Globus pallidus (tissue), 1 donor: ENCODE results near the gene BPGM.

Experiments used
- DNase-seq: peaks from one replicate; pipeline ENCODE4 v3.0.0-alpha.2; 2015; ENCODE audit warnings: low spot score

Gene BPGM

DNA sequence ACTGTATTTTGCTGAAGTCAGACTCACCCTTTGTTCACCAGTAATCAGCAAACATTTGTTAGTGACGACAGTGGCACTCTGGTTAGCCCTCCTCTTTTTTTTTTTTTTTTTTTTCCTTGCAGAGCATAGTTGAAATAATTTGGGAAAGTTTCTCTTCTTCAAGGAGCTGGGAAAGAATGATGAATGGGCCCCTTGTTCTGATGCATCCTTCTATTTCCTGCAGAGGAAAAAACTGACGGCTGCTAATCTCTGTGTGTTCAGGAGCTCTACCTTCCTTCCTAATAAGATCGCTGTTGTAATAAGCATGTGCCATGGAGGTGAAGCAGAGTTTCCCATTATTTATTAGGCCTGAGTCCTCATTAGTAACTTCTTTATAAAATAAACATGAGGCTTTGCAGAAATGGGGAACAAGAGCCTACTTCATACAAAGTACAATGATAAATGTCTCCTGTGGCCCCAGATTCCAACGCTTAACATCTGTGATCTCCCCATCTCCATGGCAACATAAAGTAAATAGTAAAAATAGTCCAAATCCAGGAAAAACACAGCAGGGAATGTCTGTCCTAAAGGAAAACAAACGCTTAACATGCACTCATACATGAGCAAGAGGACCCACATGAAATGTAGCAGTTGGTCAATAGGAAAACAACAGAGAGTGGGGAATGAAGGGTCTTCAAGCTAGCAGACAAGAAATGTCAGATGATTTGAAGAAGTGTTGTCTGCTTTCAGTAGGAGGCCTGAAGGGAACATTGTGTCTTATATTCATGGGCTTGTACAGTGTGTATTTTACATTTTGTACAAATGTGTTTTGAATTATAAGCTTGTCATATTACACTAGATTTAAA lies 73.7 kb downstream of the BPGM start:
- DNase-seq, result no peak

DNA sequence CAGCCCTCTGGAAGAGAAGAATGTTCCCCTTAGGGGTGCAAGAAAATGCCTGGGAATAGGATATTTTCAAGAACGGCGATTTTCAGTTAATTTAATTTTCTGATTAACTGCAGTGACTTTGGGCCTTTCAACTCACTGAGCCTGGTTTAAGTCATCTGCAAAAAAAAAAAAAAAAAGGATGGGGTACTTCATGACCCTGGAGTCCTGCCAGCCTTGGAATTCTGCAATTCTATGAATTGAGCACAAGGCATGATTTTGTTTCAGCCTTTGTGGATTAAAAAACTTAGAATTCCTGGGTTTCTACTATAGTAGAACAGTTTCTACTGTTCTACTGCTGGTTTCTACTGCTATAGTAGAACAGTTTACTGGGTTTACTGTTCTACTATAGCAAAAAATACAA lies 74.5 kb downstream of the BPGM start:
- DNase-seq, result no peak

DNA sequence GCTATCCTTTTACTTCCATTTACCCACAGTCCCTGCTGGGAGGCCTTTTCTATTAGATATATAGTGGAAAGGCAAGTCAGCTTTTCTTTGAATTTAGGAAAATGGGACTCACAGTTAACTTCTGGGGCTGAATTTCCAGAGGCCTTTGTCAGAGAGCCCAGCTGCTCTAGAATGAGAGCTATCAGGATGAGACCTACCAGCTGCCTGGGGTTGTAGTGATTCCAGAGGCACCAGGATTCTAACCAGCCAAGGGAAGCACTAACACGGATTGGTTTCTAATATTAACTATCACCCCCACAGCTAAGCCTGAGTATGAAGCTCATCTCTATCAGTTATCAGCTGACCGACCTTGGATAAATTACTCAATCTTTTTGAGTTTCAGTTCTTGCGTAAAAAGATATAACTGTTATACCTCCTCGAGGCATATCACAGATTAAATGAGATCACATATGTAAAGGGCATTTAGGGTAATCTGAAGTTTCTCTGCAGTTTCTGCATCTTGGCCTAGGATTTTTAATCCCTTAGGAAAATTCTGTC lies 76.2 kb downstream of the BPGM start:
- no peak for DNase-seq

DNA sequence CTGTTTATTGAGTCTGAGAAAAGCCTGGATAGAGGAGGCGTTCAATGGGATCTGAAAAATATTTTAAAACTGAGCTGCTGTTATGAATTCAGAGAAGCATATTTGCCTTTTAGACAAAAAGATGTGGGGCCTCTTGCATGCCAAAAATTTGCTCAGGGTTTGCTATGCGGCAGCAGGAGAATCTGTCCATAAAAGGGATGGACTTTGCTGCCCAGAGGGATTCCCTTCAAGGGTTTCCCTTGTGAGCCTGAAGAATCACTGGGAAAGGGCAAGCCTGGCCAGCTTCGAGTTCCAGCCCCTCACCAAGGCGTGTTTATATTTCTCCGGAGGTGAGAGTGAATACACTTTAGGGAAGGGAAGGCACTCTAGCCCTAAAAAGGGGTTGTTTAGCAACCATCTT lies 77.2 kb downstream of the BPGM start:
- DNase-seq, result no peak

DNA sequence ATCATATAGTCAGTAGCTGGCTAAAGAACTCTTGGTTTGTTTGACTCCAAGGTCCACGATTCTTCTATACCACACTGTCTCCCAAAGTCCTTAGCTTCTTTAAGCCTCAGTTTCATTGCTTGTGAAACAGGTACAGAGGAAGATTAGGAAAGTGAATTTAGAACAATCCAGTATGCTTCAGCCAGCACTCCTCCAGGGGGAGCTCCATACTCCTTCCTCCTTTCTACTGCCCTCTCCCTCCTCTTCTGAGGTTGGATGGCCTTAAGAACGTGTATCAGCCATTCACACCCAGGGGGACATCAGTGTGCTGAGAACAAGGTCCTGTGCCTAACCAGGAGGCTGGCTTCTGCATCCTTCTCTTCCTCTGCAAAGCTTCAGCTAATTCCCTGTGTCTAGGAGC lies 78.0 kb downstream of the BPGM start:
- DNase-seq, result no peak

DNA sequence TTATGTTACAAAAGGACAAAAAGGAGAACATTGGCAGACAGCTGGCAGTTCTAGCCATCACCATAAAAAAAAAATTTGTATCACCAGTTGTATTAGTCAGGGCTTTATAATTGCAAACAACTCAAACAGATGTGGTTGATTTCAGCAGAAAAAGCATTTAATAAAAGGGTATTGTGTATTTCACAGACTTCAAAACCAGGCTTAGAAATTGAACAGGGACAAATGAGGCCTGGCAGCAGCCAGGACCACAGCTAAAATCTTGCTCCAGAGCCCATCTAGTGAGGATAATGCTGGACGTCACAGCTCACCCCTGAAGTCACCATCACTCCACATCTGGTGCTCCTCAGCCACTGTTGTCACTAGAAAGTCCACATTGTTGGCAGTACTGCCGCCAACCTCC lies 79.9 kb downstream of the BPGM start:
- DNase-seq, result no peak

DNA sequence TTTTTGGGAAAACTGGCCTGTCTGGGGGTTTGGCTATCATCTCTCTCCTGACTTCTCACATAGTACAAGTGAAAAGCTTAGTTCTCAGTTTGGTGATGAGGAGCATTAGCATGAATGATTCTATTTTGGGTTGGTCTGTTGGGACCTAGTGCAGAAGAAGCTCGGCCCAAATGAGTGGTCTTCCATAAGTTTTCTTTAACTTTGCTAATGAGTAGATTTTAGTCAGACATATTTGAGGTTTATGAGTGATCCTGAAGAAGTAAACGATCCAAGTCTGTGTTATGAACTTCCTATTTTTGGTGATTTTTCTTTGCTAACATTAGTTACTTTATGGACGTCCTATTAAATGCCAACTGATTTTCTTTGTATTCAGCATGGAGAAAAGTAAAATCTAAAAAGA lies 81.1 kb downstream of the BPGM start:
- DNase-seq, result no peak
